ENCODE measurements around the gene TMPRSS12. TPM values are rescaled to one million over a fixed set of nuclear protein-coding genes. Genes with fewer than 3 reads are reported as not detected.
A peak's percentile ranks its signal among the peaks of the same experiment; 100 is the strongest.

Gene TMPRSS12
- total RNA-seq, 4 donors from 2014 or later, result 0.45 TPM; not detected in 3

DNA sequence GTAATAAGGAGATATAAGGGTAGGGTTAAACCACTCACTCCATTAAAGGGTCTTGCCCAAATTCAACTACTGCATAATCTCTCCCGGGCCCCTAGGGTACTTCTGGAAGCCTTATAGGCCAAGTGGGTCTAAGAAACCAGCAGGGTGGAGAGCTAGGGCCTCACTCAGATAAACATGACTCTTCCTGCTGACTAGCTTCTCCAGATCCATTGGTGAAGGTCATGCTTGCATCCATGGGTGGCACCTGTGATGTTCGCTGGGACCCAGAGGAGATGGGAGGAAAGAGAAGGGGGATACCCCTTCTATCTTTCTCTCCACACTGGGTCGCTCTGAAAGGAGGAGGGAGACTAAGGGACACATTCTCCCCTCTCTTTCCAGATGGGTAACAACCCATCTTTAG is 73.6 kb downstream of the TMPRSS12 start:
- WGBS, 2 donors, result 82 to 89% methylated on average over 2 to 3 of the region's 3 CpGs
- H3K4me3 ChIP-seq (replicated peaks in 1 of 3), result no peak overlapping the region
- no peak for DNase-seq
- H3K27ac ChIP-seq, result no peak overlapping the region
- H3K4me1 ChIP-seq, result no peaks in the 10 kb centered on the region
- TF ChIP-seq POLR2A (IDR thresholded peaks at IDR 0.05), result no peak
- TF ChIP-seq, protein P1, sequence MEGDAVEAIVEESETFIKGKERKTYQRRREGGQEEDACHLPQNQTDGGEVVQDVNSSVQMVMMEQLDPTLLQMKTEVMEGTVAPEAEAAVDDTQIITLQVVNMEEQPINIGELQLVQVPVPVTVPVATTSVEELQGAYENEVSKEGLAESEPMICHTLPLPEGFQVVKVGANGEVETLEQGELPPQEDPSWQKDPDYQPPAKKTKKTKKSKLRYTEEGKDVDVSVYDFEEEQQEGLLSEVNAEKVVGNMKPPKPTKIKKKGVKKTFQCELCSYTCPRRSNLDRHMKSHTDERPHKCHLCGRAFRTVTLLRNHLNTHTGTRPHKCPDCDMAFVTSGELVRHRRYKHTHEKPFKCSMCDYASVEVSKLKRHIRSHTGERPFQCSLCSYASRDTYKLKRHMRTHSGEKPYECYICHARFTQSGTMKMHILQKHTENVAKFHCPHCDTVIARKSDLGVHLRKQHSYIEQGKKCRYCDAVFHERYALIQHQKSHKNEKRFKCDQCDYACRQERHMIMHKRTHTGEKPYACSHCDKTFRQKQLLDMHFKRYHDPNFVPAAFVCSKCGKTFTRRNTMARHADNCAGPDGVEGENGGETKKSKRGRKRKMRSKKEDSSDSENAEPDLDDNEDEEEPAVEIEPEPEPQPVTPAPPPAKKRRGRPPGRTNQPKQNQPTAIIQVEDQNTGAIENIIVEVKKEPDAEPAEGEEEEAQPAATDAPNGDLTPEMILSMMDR (IDR thresholded peaks at IDR 0.05), result no peak
- H3K27me3 ChIP-seq, result no peaks in the 10 kb centered on the region
- no peaks in the 10 kb centered on the region for H3K9me3 ChIP-seq
- H3K36me3 ChIP-seq, result no peaks in the 10 kb centered on the region
- intact Hi-C loops (cut with DNase I), result loop anchor here (10.0 kb wide), 1 partner anchor 81 kb away; no protein-coding TSS in a partner anchor

DNA sequence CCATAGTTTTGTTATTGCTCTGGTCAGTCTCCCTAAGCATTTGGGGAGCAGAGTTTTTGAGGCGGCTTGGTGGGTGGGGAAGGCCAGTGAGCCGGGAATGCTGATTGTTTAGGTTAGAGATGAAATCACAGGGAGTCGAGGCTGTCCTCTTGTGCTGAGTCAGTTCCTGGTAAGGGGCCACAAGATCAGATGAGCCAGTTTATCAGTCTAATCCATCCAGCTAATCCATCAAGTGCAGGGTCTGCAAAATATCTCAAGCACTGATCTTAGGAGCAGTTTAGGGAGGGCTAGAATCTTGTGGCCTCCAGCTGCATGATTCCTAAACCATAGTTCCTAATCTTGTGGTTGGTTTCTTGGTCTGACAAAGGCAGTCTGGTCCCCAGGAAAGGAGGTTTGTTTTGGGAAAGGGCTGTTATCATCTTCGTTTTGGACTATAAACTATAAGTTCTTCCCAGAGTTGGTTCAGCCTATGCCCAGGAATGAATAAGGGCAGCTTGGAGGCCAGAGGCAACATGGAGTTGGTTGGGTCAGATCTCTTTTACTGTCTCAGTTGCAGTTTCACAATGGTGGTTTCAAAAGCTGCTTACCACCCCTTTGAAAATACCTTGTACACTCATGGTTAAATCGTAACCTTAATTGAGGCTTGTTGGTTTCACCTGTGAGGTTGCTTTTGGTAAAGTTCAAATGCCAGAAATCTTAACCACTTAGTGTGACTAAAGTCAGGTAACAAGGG is 76.0 kb downstream of the TMPRSS12 start:
- peaks cover 20 to 21% of the 10 kb centered on the region in 2 donors for H3K4me1 ChIP-seq
- H3K9me3 ChIP-seq, result no peaks in the 10 kb centered on the region
- intact Hi-C loops (cut with DNase I), result loop anchor here (10.0 kb wide), 1 partner anchor 84 kb away; no protein-coding TSS in a partner anchor
- TF ChIP-seq, protein P1 (IDR thresholded peaks at IDR 0.05), result no peak
- TF ChIP-seq POLR2A (IDR thresholded peaks at IDR 0.05), result no peak
- H3K27ac ChIP-seq, result no peak overlapping the region
- WGBS, 2 donors, result 72 to 89% methylated on average over 5 of the region's 5 CpGs
- no peaks in the 10 kb centered on the region for H3K27me3 ChIP-seq
- H3K4me3 ChIP-seq (replicated peaks in 1 of 3), result no peak overlapping the region
- H3K36me3 ChIP-seq, result no peaks in the 10 kb centered on the region
- no peak for DNase-seq

DNA sequence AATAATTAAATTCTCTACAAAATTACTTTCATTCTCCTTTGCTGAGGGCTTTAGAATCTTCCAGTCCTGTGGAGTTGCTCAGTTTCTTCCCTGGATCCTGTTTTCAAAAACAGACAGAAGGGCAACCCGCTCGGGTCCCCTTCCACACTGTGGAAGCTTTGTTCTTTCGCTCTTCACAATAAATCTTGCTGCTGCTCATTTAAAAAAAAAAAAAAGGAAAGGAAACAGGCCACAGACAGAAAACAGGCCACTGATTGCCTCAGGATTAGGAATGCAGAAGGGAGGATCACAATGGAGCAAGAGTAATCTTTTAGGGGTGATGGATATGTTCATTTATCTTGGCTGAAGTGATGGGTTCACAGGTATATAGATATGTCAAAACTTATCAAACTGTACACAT is 80.1 kb downstream of the TMPRSS12 start:
- TF ChIP-seq, protein P1 (IDR thresholded peaks at IDR 0.05), result no peak
- no peak for TF ChIP-seq POLR2A (IDR thresholded peaks at IDR 0.05)
- no peaks in the 10 kb centered on the region for H3K27me3 ChIP-seq
- no peak for DNase-seq
- intact Hi-C loops (cut with DNase I), result loop anchor here (5.0 kb wide), 1 partner anchor 104 kb away; the partner anchor contains the start of gene SLC11A2
- H3K4me1 ChIP-seq, result peaks cover 23 to 24% of the 10 kb centered on the region in 2 donors
- H3K36me3 ChIP-seq, result peaks cover 0 to under 1% of the 10 kb centered on the region in 2 donors
- H3K4me3 ChIP-seq (replicated peaks in 1 of 3), result no peak overlapping the region
- peak overlapping the region; percentile 95 to 99 (median 98) for H3K27ac ChIP-seq
- no peaks in the 10 kb centered on the region for H3K9me3 ChIP-seq
- WGBS, 2 donors, result 47 to 53% methylated on average over 3 of the region's 3 CpGs

DNA sequence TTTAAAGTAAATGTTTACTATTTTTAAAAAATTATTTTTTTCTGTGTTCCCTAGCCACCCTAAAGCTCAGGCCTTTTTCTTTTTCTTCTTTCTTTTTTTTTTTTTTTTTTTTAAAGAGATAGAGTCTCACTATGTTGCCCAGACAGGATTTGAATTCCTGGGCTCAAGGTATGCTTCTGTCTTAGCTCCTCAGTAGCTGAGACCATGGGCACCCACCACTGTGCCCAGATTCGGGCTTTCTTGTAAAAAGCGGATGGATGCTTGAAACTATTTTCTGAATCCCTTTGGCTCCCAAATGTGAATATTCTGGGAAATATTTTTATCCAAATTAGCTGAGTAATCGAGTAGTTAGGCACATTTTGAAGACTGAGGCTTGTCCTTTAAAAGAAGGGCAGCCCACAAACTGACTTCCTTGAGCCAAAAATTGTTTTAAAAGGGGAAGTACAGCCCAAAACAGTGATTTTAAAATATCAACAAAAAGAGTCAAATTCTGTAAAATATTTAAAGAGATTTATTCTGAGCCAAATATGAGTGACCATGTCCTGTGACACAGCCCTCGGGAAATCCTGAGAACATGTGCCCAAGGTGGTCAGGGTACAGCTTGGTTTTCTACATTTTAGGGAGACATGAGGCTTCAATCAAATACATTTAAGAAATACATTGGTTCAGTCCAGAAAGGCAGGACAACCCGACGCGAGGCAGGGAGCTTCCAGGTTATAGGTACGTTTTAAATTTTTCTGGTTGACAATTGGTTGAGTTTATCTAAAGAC is 80.8 kb downstream of the TMPRSS12 start:
- peaks cover 0 to 7% of the 10 kb centered on the region in 2 donors for H3K36me3 ChIP-seq
- WGBS, 2 donors, result 29 to 36% methylated on average over 8 of the region's 8 CpGs
- intact Hi-C loops (cut with DNase I), result loop anchor here (5.0 kb wide), 1 partner anchor 104 kb away; the partner anchor contains the start of gene SLC11A2
- DNase-seq, result no peak
- no peaks in the 10 kb centered on the region for H3K27me3 ChIP-seq
- no peak for TF ChIP-seq POLR2A (IDR thresholded peaks at IDR 0.05)
- no peaks in the 10 kb centered on the region for H3K9me3 ChIP-seq
- peak overlapping the region; percentile 95 to 99 (median 98) for H3K27ac ChIP-seq
- H3K4me1 ChIP-seq, result peaks cover 23 to 24% of the 10 kb centered on the region in 2 donors
- H3K4me3 ChIP-seq (replicated peaks in 1 of 3), result peak overlapping the region in 1 of 3 donors; percentile 80

DNA sequence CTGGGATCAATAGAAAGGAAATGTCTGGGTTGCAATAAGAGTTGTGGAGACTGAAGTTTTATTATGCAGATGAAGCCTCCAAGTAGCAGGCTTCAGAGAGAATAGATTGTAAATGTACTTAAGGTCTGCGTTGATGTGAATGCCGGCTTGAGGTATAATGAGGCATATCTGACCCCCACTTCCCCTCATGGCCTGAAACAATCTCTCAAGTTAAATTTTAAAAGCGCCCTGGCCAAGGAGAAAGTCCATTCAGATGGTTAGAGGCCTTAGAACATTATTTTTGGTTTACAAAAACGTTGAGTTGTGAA is 81.4 kb downstream of the TMPRSS12 start:
- peaks cover 24 to 28% of the 10 kb centered on the region in 2 donors for H3K4me1 ChIP-seq
- 0 to 2% methylated on average over 4 of the region's 4 CpGs for WGBS, 2 donors
- intact Hi-C loops (cut with DNase I), result loop anchor here (5.0 kb wide), 1 partner anchor 103 kb away; the partner anchor contains the start of gene SLC11A2

More for the DNA sequence above, 81.4 kb downstream of the TMPRSS12 start:
- peak overlapping the region in 1 of 3 donors; percentile 80 for H3K4me3 ChIP-seq (replicated peaks in 1 of 3)
- DNase-seq, result no peak
- TF ChIP-seq, protein P1 (IDR thresholded peaks at IDR 0.05), result no peak
- TF ChIP-seq POLR2A (IDR thresholded peaks at IDR 0.05), result peak in 1 of 2 donors; percentile 59
- H3K27me3 ChIP-seq, result no peaks in the 10 kb centered on the region
- H3K27ac ChIP-seq, result peak overlapping the region; percentile 95 to 99 (median 98)
- peaks cover 0 to 7% of the 10 kb centered on the region in 2 donors for H3K36me3 ChIP-seq
- H3K9me3 ChIP-seq, result no peaks in the 10 kb centered on the region

Data from thyroid gland (tissue), 4 donors.